ENCODE measurements around the gene HAGH.

The HAGH gene

GRCh38 chr16:1788095-1788707, 38.4 kb downstream of the HAGH start:
- no peak for TF ChIP-seq CTCF (conservative IDR thresholded peaks at IDR 0.05)
- H3K27ac ChIP-seq: no peak overlapping the region

- TF ChIP-seq CTCF (conservative IDR thresholded peaks at IDR 0.05): no peak
- no peak overlapping the region for H3K27ac ChIP-seq
Observed at GRCh38 chr16:1787322-1788094, 39.1 kb downstream of the HAGH start.

DNA sequence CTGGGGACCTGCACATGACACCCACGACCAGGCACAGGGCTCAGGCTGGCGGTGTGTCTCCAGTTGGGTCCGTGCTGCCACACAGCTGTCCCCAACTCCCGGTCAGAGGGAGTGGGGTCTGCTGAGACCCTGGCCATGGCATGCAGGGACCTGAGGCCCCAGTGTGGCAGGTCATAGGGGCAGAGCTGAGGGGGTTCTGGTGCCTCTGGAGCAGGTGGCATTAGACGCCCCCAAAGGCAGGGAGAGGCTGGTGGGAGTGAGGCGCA, 39.6 kb downstream of the HAGH start:
- TF ChIP-seq CTCF (conservative IDR thresholded peaks at IDR 0.05): no peak
- no peak overlapping the region for H3K27ac ChIP-seq

DNA sequence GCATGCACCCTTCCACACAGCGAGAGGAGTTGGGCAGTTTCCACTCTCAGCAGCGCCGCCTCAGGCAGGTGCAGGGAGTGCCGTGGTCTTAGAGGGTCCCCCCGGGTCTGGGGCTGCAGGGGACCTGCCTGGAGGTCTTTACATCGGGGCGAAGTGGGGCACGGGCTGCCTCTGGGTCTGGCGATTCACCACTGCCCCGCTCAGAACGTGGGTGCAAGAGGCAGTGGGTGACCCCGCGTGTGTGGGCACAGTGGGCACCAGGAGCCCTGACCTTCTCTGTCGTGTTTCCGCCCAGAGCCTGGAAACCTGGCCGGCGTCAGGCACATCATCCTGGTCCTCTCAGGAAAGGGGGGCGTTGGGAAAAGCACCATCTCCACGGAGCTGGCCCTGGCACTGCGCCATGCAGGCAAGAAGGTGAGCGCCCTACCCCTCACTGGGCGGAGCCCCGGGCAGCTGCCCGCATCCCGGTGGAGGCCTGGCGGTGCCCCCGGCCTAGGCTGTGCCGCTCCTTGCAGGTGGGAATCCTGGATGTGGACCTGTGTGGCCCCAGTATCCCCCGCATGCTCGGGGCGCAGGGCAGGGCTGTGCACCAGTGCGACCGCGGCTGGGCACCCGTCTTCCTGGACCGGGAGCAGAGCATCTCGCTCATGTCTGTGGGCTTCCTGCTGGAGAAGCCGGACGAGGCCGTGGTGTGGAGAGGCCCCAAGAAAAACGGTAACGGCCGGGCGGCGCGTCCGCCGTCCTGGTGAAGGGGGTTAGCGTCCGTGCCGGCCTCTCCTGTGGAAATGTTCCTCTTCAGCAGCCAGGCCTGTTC, 40.2 kb downstream of the HAGH start:
- TF ChIP-seq CTCF (conservative IDR thresholded peaks at IDR 0.05): no peak
- no peak overlapping the region for H3K27ac ChIP-seq

- no peak overlapping the region for H3K27ac ChIP-seq
- TF ChIP-seq CTCF (conservative IDR thresholded peaks at IDR 0.05): no peak
Observed at GRCh38 chr16:1785846-1786170, 40.8 kb downstream of the HAGH start.

DNA sequence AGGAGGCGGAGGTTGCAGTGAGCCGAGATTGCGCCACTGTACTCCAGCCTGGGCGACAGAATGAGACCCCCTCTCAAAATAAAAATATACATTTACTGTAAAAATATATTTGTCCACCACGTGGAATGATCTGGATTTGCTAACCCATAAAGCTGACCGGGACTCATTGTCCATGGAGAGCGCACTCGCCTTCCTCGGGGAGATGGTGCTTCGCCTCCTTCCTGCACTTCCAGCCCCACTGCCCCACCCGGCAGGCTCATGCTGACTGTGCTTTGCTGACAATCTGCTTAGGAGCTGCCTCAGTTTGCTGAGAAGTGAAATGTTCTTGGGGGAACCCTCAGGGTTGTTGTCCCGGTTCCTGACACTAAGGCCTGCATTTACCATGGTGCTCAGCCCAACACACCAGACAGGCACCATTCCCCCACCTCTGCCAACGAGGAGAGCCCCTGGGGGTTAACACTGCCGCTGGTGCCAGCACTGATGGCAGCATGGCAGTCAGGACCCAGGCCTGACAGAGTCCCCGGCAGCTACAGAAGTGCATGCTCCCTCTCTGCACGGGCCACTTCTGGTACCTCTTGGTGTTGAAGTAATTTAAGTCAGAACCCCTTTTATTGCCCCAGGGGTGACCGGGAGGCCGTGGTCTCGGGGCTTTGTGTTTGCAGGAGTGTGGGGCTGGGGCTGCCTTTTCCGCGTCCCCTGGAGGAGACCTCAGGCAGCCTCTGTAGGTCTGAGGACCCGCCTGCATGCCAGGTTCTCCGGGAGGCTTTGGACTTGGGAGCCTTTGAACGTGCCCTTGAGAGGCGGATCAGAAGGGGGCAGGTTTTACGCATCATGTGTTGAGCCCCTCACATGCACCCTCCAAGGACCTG, 41.4 kb downstream of the HAGH start:
- no peak for TF ChIP-seq CTCF (conservative IDR thresholded peaks at IDR 0.05)
- H3K27ac ChIP-seq: no peak overlapping the region

All from VCaP (cell line).